ENCODE data around the gene METTL6. TPM values are rescaled to one million over a fixed set of nuclear protein-coding genes. Genes with fewer than 3 reads are reported as not detected.
"Not testable (repeated sequence)": the region's sequence is repeated elsewhere in the genome, so short reads cannot be mapped to it uniquely, and the experiment has no call there.

METTL6 gene
- total RNA-seq, 1 donor from 2014 or later = 21.5 TPM

GRCh38 chr3:15382405-15382923, 44.9 kb downstream of the METTL6 start:
- intact Hi-C loops (cut with DNase I) = no loop called here
- no peak for DNase-seq (ENCODE audit: low spot score)
- no peak for ATAC-seq

- ATAC-seq (no peak), DNase-seq (ENCODE audit: low spot score) (no peak)
- intact Hi-C loops (cut with DNase I) = loop anchor here (2.0 kb wide), 1 partner anchor 114 kb away; no protein-coding TSS in a partner anchor
These were observed 46.1 kb downstream of the METTL6 start for GRCh38 chr3:15380980-15381890.

- intact Hi-C loops (cut with DNase I) = no loop called here
- peak; percentile 97 for ATAC-seq
These were observed 49.2 kb downstream of the METTL6 start for GRCh38 chr3:15377961-15378791.

GRCh38 chr3:15375461-15376000, 51.8 kb downstream of the METTL6 start:
- ATAC-seq = no peak
- intact Hi-C loops (cut with DNase I) = no loop called here
- DNase-seq (ENCODE audit: low spot score) = no peak

More at GRCh38 chr3:15377961-15378791, 49.2 kb downstream of the METTL6 start:
- DNase-seq (ENCODE audit: low spot score) = peak; percentile 97

- ATAC-seq (no peak), DNase-seq (ENCODE audit: low spot score) (no peak)
- intact Hi-C loops (cut with DNase I) = no loop called here
These were observed 54.4 kb downstream of the METTL6 start for GRCh38 chr3:15372918-15373317.

- no peak for DNase-seq (ENCODE audit: low spot score)
- ATAC-seq = no peak
- intact Hi-C loops (cut with DNase I) = no loop called here
These were observed 58.7 kb downstream of the METTL6 start for GRCh38 chr3:15368561-15369135.

GRCh38 chr3:15367059-15367458, 60.3 kb downstream of the METTL6 start:
- no peak for DNase-seq (ENCODE audit: low spot score)
- intact Hi-C loops (cut with DNase I) = no loop called here
- ATAC-seq = no peak

GRCh38 chr3:15364078-15364477, 63.3 kb downstream of the METTL6 start:
- ATAC-seq = not testable (repeated sequence)

GRCh38 chr3:15361494-15362214, 65.7 kb downstream of the METTL6 start:
- ATAC-seq (peak; percentile 70), DNase-seq (ENCODE audit: low spot score) (no peak)
- intact Hi-C loops (cut with DNase I) = no loop called here

More at GRCh38 chr3:15364078-15364477, 63.3 kb downstream of the METTL6 start:
- DNase-seq (ENCODE audit: low spot score); intact Hi-C loops (cut with DNase I): not testable (repeated sequence)

GRCh38 chr3:15360788-15361493, 66.4 kb downstream of the METTL6 start:
- ATAC-seq (peak; percentile 65), DNase-seq (ENCODE audit: low spot score) (no peak)
- intact Hi-C loops (cut with DNase I) = no loop called here

Other genes starting within 250 kb of the METTL6 start
- gene CAPN7, start 221.3 kb downstream of the METTL6 start, total RNA-seq = 68.4 TPM
- gene SH3BP5, start 95.0 kb downstream of the METTL6 start, total RNA-seq = 143 TPM
- 14.4 TPM for gene EAF1, start 54 bp upstream of the METTL6 start, total RNA-seq
- gene COLQ, start 94.2 kb upstream of the METTL6 start, total RNA-seq = 6.3 TPM
- gene HACL1, start 174.0 kb upstream of the METTL6 start, total RNA-seq = 25.3 TPM
- gene BTD, start 174.2 kb upstream of the METTL6 start, total RNA-seq = 22.5 TPM